H1 (cell line): Measurements from ENCODE around the gene RRP1. TPM values are rescaled to one million over a fixed set of nuclear protein-coding genes. Genes with fewer than 3 reads are reported as not detected.

ENCODE experiments used
- CTCF ChIA-PET: fragments of 300-600 bp; sonication (Branson Sonifier 250); formaldehyde crosslinking; loops from one replicate; lab custom pipeline; 2021; ENCODE audit not compliant: partially characterized antibody; lab: Charles Lee
- POLR2A ChIA-PET: fragments of 300-600 bp; sonication (Branson Sonifier 250); formaldehyde crosslinking; loops from one replicate; lab custom pipeline; 2021; ENCODE audit warnings: inconsistent platforms; ENCODE audit not compliant: partially characterized antibody; lab: Charles Lee
- DNase-seq, 2 experiments: peaks; one replicate each; pipeline versions ENCODE4 v3.0.0 to v3.0.0-alpha.2; 2010 to 2022; ENCODE audit warnings: low spot score in 2 of 2, low read depth in 1 of 2, mixed read lengths in 1 of 2
- FAIRE-seq: peaks from 2 replicates; lab custom pipeline; 2011; peaks lifted over from hg19 to GRCh38; lab: Jason Lieb, UNC
- H2AFZ ChIP-seq: 2 replicates; pipeline ENCODE4 v1.8.1; 2012; ENCODE audit warnings: low read length, inconsistent platforms
- H2AK5ac ChIP-seq: 2 replicates; pipeline ENCODE4 v1.6.1; 2013; ENCODE audit warnings: low read depth, low read length
- H2BK120ac ChIP-seq: replicated peaks from 2 replicates; pipeline ENCODE3; 2013; ENCODE audit warnings: low read depth, low read length, inconsistent platforms
- H2BK12ac ChIP-seq: 2 replicates; pipeline ENCODE4 v1.6.1; 2013; ENCODE audit warnings: low read depth, low read length
- H2BK15ac ChIP-seq: 2 replicates; pipeline ENCODE4 v1.6.1; 2013; ENCODE audit warnings: low read length
- H2BK20ac ChIP-seq: 2 replicates; pipeline ENCODE4 v1.6.1; 2013; ENCODE audit warnings: low read length
- H2BK5ac ChIP-seq: 2 replicates; pipeline ENCODE4 v1.6.1; 2013; ENCODE audit warnings: low read depth, low read length
- H3K14ac ChIP-seq: 2 replicates; pipeline ENCODE4 v1.6.1; 2013; ENCODE audit warnings: inconsistent platforms; ENCODE audit not compliant: insufficient read length
- H3K18ac ChIP-seq: 2 replicates; pipeline ENCODE4 v1.6.1; 2013; ENCODE audit warnings: low read length; ENCODE audit errors: extremely low read depth
- H3K23ac ChIP-seq: 2 replicates; pipeline ENCODE4 v1.6.1; 2013; ENCODE audit warnings: inconsistent platforms; ENCODE audit not compliant: insufficient read length
- H3K23me2 ChIP-seq: 2 replicates; pipeline ENCODE4 v1.6.1; 2013; ENCODE audit warnings: low read depth, low read length
- H3K27ac ChIP-seq: 2 replicates; pipeline ENCODE4 v1.6.1; 2011; ENCODE audit warnings: low read depth, low read length, inconsistent platforms
- H3K27me3 ChIP-seq, 4 experiments: replicated peaks in 1 of 4; 1 replicate in 1 of 4; 2 replicates in 3 of 4; pipeline versions ENCODE4 v1.6.1 to v1.8.1; 2011 to 2013; ENCODE audit warnings: low read length in 3 of 4, mild to moderate bottlenecking in 3 of 4, inconsistent platforms in 2 of 4, mixed read lengths in 2 of 4, moderate library complexity in 1 of 4; ENCODE audit not compliant: control insufficient read depth in 3 of 4, insufficient read depth in 3 of 4; ENCODE audit errors: extremely low read depth in 1 of 4
- H3K36me3 ChIP-seq, 4 experiments: 2 replicates each; pipeline versions ENCODE4 v1.6.1 to v1.8.1; 2011 to 2013; ENCODE audit warnings: mild to moderate bottlenecking in 4 of 4, low read length in 3 of 4, moderate library complexity in 2 of 4, control low read depth in 1 of 4, inconsistent platforms in 1 of 4; ENCODE audit not compliant: insufficient read depth in 4 of 4, control insufficient read depth in 2 of 4
- H3K4ac ChIP-seq: replicated peaks from 2 replicates; pipeline ENCODE3; 2013; ENCODE audit warnings: low read length, low read depth, mixed read lengths, inconsistent platforms; ENCODE audit not compliant: insufficient read length
- H3K4me1 ChIP-seq, 4 experiments: replicated peaks in 1 of 4; 1 replicate in 1 of 4; 2 replicates in 3 of 4; pipeline versions ENCODE4 v1.6.1 to v1.8.1; 2011 to 2013; ENCODE audit warnings: low read length in 3 of 4, inconsistent platforms in 2 of 4, mixed read lengths in 1 of 4; ENCODE audit not compliant: insufficient read depth in 4 of 4, control insufficient read depth in 3 of 4
- H3K4me2 ChIP-seq, 2 experiments: 2 replicates each; pipeline versions ENCODE4 v1.6.1 to v1.8.1; 2011 to 2013; ENCODE audit warnings: low read depth in 2 of 2, low read length in 2 of 2, control low read depth in 1 of 2, inconsistent platforms in 1 of 2, mild to moderate bottlenecking in 1 of 2; ENCODE audit not compliant: insufficient read depth in 1 of 2
- H3K4me3 ChIP-seq, 4 experiments: fragments of 200-600, 300-600 bp in 1 of 4; sonication (generic), shearing (Covaris generic), sonication (Bioruptor Twin) in 1 of 4; 2 replicates each; pipeline versions ENCODE4 v1.5.1 to v1.8.1; 2011 to 2016; ENCODE audit warnings: low read length in 4 of 4, low read depth in 3 of 4, control low read depth in 2 of 4, inconsistent platforms in 2 of 4, mild to moderate bottlenecking in 2 of 4, mixed read lengths in 1 of 4, moderate library complexity in 1 of 4; ENCODE audit not compliant: insufficient read depth in 2 of 4; ENCODE audit errors: extremely low read depth in 1 of 4
- H3K56ac ChIP-seq: replicated peaks from 2 replicates; pipeline ENCODE3; 2013; ENCODE audit warnings: low read depth, mild to moderate bottlenecking, mixed read lengths, low read length, inconsistent platforms; ENCODE audit not compliant: insufficient read length
- H3K79me1 ChIP-seq: 2 replicates; pipeline ENCODE4 v1.6.1; 2013; ENCODE audit warnings: low read depth, low read length, control low read depth
- H3K79me2 ChIP-seq, 2 experiments: 2 replicates each; pipeline versions ENCODE4 v1.6.1 to v1.8.1; 2012 to 2013; ENCODE audit warnings: low read length in 2 of 2, mild to moderate bottlenecking in 2 of 2, inconsistent platforms in 1 of 2; ENCODE audit not compliant: insufficient read depth in 2 of 2, control insufficient read depth in 1 of 2
- H3K9ac ChIP-seq, 4 experiments: replicated peaks in 1 of 4; 1 replicate in 1 of 4; 2 replicates in 3 of 4; pipeline versions ENCODE4 v1.6.1 to v1.8.1; 2011 to 2013; ENCODE audit warnings: low read depth in 3 of 4, low read length in 3 of 4, control low read depth in 2 of 4, mild to moderate bottlenecking in 2 of 4, moderate library complexity in 2 of 4, inconsistent platforms in 1 of 4; ENCODE audit errors: extremely low read depth in 1 of 4
- H3K9me3 ChIP-seq, 2 experiments: 2 replicates each; pipeline versions ENCODE4 v1.6.1 to v1.8.1; 2012 to 2013; ENCODE audit warnings: mild to moderate bottlenecking in 2 of 2, moderate library complexity in 2 of 2, control low read depth in 1 of 2, inconsistent platforms in 1 of 2, low read depth in 1 of 2, low read length in 1 of 2, mixed read lengths in 1 of 2; ENCODE audit not compliant: insufficient read depth in 2 of 2
- H4K20me1 ChIP-seq, 2 experiments: replicated peaks in 1 of 2; 2 replicates each; pipeline versions ENCODE3 to v1.8.1; 2011 to 2013; ENCODE audit warnings: inconsistent platforms in 2 of 2, low read length in 2 of 2, mild to moderate bottlenecking in 1 of 2; ENCODE audit not compliant: insufficient read depth in 2 of 2, control insufficient read depth in 1 of 2
- H4K5ac ChIP-seq: 2 replicates; pipeline ENCODE4 v1.6.1; 2013; ENCODE audit warnings: low read length, low read depth, mixed read lengths, inconsistent platforms; ENCODE audit not compliant: insufficient read length
- H4K8ac ChIP-seq: 2 replicates; pipeline ENCODE4 v1.8.0; 2013; ENCODE audit warnings: mild to moderate bottlenecking, moderate library complexity, low read length, inconsistent platforms; ENCODE audit not compliant: insufficient read depth; ENCODE audit errors: extremely low read depth
- H4K91ac ChIP-seq: replicated peaks from 2 replicates; pipeline ENCODE3; 2013; ENCODE audit warnings: low read length, mixed read lengths, inconsistent platforms; ENCODE audit not compliant: insufficient read length
- BCL11A ChIP-seq, 2 experiments: IDR thresholded peaks; one replicate each; pipeline ENCODE4 v1.6.1; 2011; ENCODE audit warnings: low read depth in 2 of 2, low read length in 2 of 2, mild to moderate bottlenecking in 2 of 2
- JUND ChIP-seq: IDR thresholded peaks from 2 replicates; pipeline ENCODE4 v1.6.1; 2011; ENCODE audit warnings: mild to moderate bottlenecking, improper control_type of control experiment, low read length
- MAX ChIP-seq: IDR thresholded peaks from 2 replicates; pipeline ENCODE4 v1.6.1; 2012; ENCODE audit warnings: inconsistent platforms
- POLR2A ChIP-seq, 2 experiments: IDR thresholded peaks; 1 replicate in 1 of 2; 2 replicates in 1 of 2; pipeline ENCODE4 v1.6.1; 2011; ENCODE audit warnings: low read depth in 2 of 2, low read length in 2 of 2, mild to moderate bottlenecking in 2 of 2; ENCODE audit errors: control extremely low read depth in 1 of 2
- SIN3A ChIP-seq, 2 experiments: IDR thresholded peaks in 1 of 2; conservative IDR thresholded peaks in 1 of 2; 2 replicates each; pipeline ENCODE4 v1.6.1; 2011 to 2012; ENCODE audit warnings: low read length in 2 of 2, improper control_type of control experiment in 1 of 2, low read depth in 1 of 2, mild to moderate bottlenecking in 1 of 2
- SRF ChIP-seq: IDR thresholded peaks from 2 replicates; pipeline ENCODE4 v1.6.1; 2011; ENCODE audit warnings: mild to moderate bottlenecking, low read depth, low read length, moderate library complexity
- ZNF274 ChIP-seq: IDR thresholded peaks from 2 replicates; pipeline ENCODE4 v1.7.0; 2012; ENCODE audit warnings: low read length, borderline replicate concordance; ENCODE audit errors: extremely low read depth
- WGBS, 2 experiments: shearing (Covaris generic) in 1 of 2; methylation state at CpG; one replicate each; pipeline versions ENCODE4 v1.1.6 to v1.1.7; 2013 to 2015; ENCODE audit warnings: low lambda C conversion rate in 2 of 2, mixed read lengths in 2 of 2, inconsistent platforms in 1 of 2, low coverage in 1 of 2, missing lambda C conversion rate in 1 of 2; ENCODE audit not compliant: insufficient replicate concordance in 2 of 2, insufficient coverage in 1 of 2, insufficient read length in 1 of 2; ENCODE audit errors: extremely low coverage in 1 of 2, missing lambda C conversion rate in 1 of 2; 5-methylcytosine and 5-hydroxymethylcytosine counted together
- polyA plus RNA-seq, 7 experiments: library from polyadenylated mRNA; depleted of rRNA in 3 of 7; stranded (reverse) in 5 of 7; unstranded in 2 of 7; fragments of >200 nt in 5 of 7; fragments of 200-250 nt in 2 of 7; gene quantifications; 1 replicate in 5 of 7; 2 replicates in 1 of 7; 4 replicates in 1 of 7; pipeline versions ENCODE4 v1.2.1 to v1.2.3, GENCODE V29; 2011 to 2013; ENCODE audit warnings: missing spikeins in 2 of 7, mixed read lengths in 2 of 7
- total RNA-seq: library from RNA; stranded (reverse); fragmentation: NEBNext Ultra II Directional; extraction: Animal tissue kit (Norgen Biotek cat#: 25700); gene quantifications from 2 replicates; pipeline ENCODE4 v1.2.1, GENCODE V29; 2021

RRP1 gene
- total and polyA plus RNA-seq, 2 of the 8 experiments (the other 6 are each of a cell fraction or from before 2014, with no cell fraction given): 11.6 to 55.2 TPM

DNA sequence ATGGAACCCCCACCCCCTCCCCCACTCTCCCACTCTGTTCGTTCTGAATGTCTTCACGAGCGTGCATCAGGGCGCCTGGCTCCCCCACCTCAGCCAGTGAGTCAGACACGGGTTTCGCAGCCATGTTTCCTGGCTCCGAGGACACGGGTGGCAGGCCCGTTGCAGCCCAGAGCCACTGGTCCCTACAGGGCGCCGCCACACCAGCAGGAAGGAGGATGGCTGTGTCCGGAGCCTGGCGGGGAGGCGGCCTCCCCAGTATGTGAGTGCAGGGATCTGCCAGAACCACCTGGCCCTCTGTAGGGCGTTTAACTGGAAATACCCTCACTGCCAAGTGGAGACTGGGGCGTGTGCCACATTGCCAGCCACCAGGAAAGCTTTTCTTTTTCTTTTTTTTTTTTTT lies 31.8 kb upstream of the RRP1 start:
- Histone ChIP-seq H3K79me1 (no peaks in the 10 kb centered on the region), H4K20me1 (peaks cover 0 to 15% of the 10 kb centered on the region in 2 experiments), H2AFZ (no peak overlapping the region), H3K4me3 (no peak overlapping the region), H3K4me1 (no peaks in the 10 kb centered on the region), H3K27ac (no peak overlapping the region; the same call in 1 of the 2 replicates), H3K23me2 (no peaks in the 10 kb centered on the region), H3K4me2 (no peak overlapping the region), H2AK5ac (no peak overlapping the region), H2BK20ac (no peak overlapping the region), H4K5ac (no peak overlapping the region), H2BK15ac (no peak overlapping the region), H3K79me2 (no peaks in the 10 kb centered on the region), H3K14ac (no peak overlapping the region), H2BK12ac (no peak overlapping the region), H3K36me3 (peaks cover 7 to 29% (median 19%) of the 10 kb centered on the region in 4 experiments; a peak in 7 of 8 replicates), H2BK5ac (no peak overlapping the region), H3K9me3 (no peaks in the 10 kb centered on the region), H4K8ac (no peak overlapping the region), H3K18ac (no peak overlapping the region), H3K56ac (no peak overlapping the region), H3K23ac (no peak overlapping the region), H3K9ac (no peak overlapping the region), H2BK120ac (no peak overlapping the region), H4K91ac (no peak overlapping the region), H3K27me3 (no peaks in the 10 kb centered on the region), H3K4ac (no peak overlapping the region)
- FAIRE-seq: no peak
- TF ChIP-seq POLR2A (IDR thresholded peaks at IDR 0.05; ENCODE audit: control extremely low read depth in 1 of 2, low read depth in 2 of 2, low read length in 2 of 2): no peak
- TF ChIP-seq SRF: no peak
- TF ChIP-seq BCL11A (IDR thresholded peaks at IDR 0.05; ENCODE audit: low read depth in 2 of 2, low read length in 2 of 2): no peak
- TF ChIP-seq JUND: no peak
- TF ChIP-seq ZNF274: no peak
- TF ChIP-seq MAX: no peak
- no peak for TF ChIP-seq SIN3A (conservative IDR thresholded peaks at IDR 0.05 in 1 of 2, IDR thresholded peaks at IDR 0.05 in 1 of 2; ENCODE audit: low read depth in 1 of 2, low read length in 2 of 2)
- CTCF ChIA-PET: no interaction called here
- 90% methylated on average over 8 of the region's 16 CpGs; no CpG with 5 or more reads in 1 of the 2 experiments for WGBS, 2 experiments
- POLR2A ChIA-PET: interaction anchor here (0.9 to 2.5 kb wide), 5 partner anchors 9 to 29 kb away, joined by 4 to 7 read pairs (median 6); no protein-coding TSS in a partner anchor
- no peak for DNase-seq
